KG1 (cell line): ENCODE data around the gene CACNA1B.
"Not testable (repeated sequence)": the region's sequence is repeated elsewhere in the genome, so short reads cannot be mapped to it uniquely, and the experiment has no call there.

Experiments used
- DNase-seq: peaks from one replicate; lab custom pipeline; 2025; lab: John Stamatoyannopoulos, UW

CACNA1B gene

GRCh38 chr9:138099803-138100598 lies 222.4 kb downstream of the CACNA1B start:
- DNase-seq = no peak

GRCh38 chr9:138100711-138101350 lies 223.2 kb downstream of the CACNA1B start:
- DNase-seq = no peak

- DNase-seq = no peak
These were observed 224.1 kb downstream of the CACNA1B start for GRCh38 chr9:138101444-138102234.

- DNase-seq = no peak
These were observed 224.9 kb downstream of the CACNA1B start for GRCh38 chr9:138102246-138103051.

GRCh38 chr9:138103111-138103848 lies 225.7 kb downstream of the CACNA1B start:
- no peak for DNase-seq

- DNase-seq = no peak
These were observed 226.2 kb downstream of the CACNA1B start for GRCh38 chr9:138103849-138104206.

GRCh38 chr9:138104251-138105122 lies 226.9 kb downstream of the CACNA1B start:
- no peak for DNase-seq

- no peak for DNase-seq
These were observed 227.5 kb downstream of the CACNA1B start for GRCh38 chr9:138105123-138105415.

GRCh38 chr9:138105561-138106505 lies 228.3 kb downstream of the CACNA1B start:
- DNase-seq = no peak

GRCh38 chr9:138107039-138107438 lies 229.5 kb downstream of the CACNA1B start:
- DNase-seq = not testable (repeated sequence)

- DNase-seq = no peak
These were observed 234.0 kb downstream of the CACNA1B start for GRCh38 chr9:138111607-138112006.

- no peak for DNase-seq
These were observed 234.6 kb downstream of the CACNA1B start for GRCh38 chr9:138112090-138112748.

GRCh38 chr9:138112791-138113600 lies 235.4 kb downstream of the CACNA1B start:
- no peak for DNase-seq

- not testable (repeated sequence) for DNase-seq
These were observed 236.2 kb downstream of the CACNA1B start for GRCh38 chr9:138113701-138114325.

GRCh38 chr9:138114501-138115245 lies 237.1 kb downstream of the CACNA1B start:
- DNase-seq = no peak

- no peak for DNase-seq
These were observed 237.9 kb downstream of the CACNA1B start for GRCh38 chr9:138115506-138115905.

GRCh38 chr9:138116521-138116920 lies 238.9 kb downstream of the CACNA1B start:
- no peak for DNase-seq
